K562 (cell line): ENCODE results near the gene PUM2. TPM values are rescaled to one million over a fixed set of nuclear protein-coding genes. Genes with fewer than 3 reads are reported as not detected.

Source experiments
- ATAC-seq: fragments of 200-7000 bp; cut with Tn5 transposase; 3 replicates; pipeline ENCODE4 v1.9.1; 2020; ENCODE audit warnings: moderate library complexity
- BruUV-seq: library from RNA; stranded (reverse); fragments of 400-500 nt; replicated peaks from 2 replicates; lab custom pipeline; 2021; lab: Mats Ljungman, UMichigan
- CTCF ChIA-PET: fragments of 300-600 bp; formaldehyde crosslinking; extraction: SDS; loops from one replicate; lab custom pipeline; 2021; ENCODE audit warnings: low intra/inter-chr PET ratio; lab: Yijun Ruan, JAX
- POLR2A ChIA-PET: fragments of 300-600, 350-650 bp; sonication (Branson Sonifier 250); formaldehyde crosslinking; extraction: SDS; loops from one replicate; lab custom pipeline; 2021; ENCODE audit warnings: antibody characterized with exemption, inconsistent platforms; lab: Yijun Ruan, JAX
- DNase-seq, 4 experiments: peaks; one replicate each; pipeline versions ENCODE4 v3.0.0 to v3.0.0-alpha.2; 2011 to 2018; ENCODE audit warnings: low spot score in 3 of 4, mixed read lengths in 3 of 4; ENCODE audit errors: extremely low read depth in 1 of 4
- FAIRE-seq: peaks from 2 replicates; lab custom pipeline; 2011; peaks lifted over from hg19 to GRCh38; lab: Jason Lieb, UNC
- H2AFZ ChIP-seq: 2 replicates; pipeline ENCODE4 v1.6.0; 2011; ENCODE audit warnings: low read depth, low read length, control low read depth, inconsistent platforms
- H3K27ac ChIP-seq: fragments of 200-600 bp; 3 replicates; pipeline ENCODE4 v1.8.0; 2011; ENCODE audit warnings: low read depth, mild to moderate bottlenecking, control low read depth, inconsistent platforms, low read length, moderate library complexity, mixed read lengths; ENCODE audit errors: extremely low read depth
- H3K27me3 ChIP-seq, 2 experiments: fragments of 300-600 bp in 1 of 2; 2 replicates in 1 of 2; 3 replicates in 1 of 2; pipeline versions ENCODE4 v1.6.0 to v1.8.0; 2011; ENCODE audit warnings: inconsistent platforms in 2 of 2, low read length in 2 of 2, mild to moderate bottlenecking in 1 of 2, mixed read lengths in 1 of 2, moderate library complexity in 1 of 2; ENCODE audit not compliant: control insufficient read depth in 2 of 2, insufficient read depth in 2 of 2
- H3K36me3 ChIP-seq: fragments of 300-600 bp; 3 replicates; pipeline ENCODE4 v1.8.0; 2011; ENCODE audit warnings: mild to moderate bottlenecking, low read length, inconsistent platforms; ENCODE audit not compliant: control insufficient read depth, insufficient read depth
- H3K4me1 ChIP-seq, 2 experiments: fragments of 200-600 bp in 1 of 2; replicated peaks in 1 of 2; 2 replicates in 1 of 2; 3 replicates in 1 of 2; pipeline versions ENCODE4 v1.5.1 to v1.8.0; 2011; ENCODE audit warnings: inconsistent platforms in 2 of 2, low read length in 2 of 2, mild to moderate bottlenecking in 1 of 2, mixed read lengths in 1 of 2, moderate library complexity in 1 of 2; ENCODE audit not compliant: control insufficient read depth in 2 of 2, insufficient read depth in 2 of 2
- H3K4me2 ChIP-seq: 2 replicates; pipeline ENCODE4 v1.6.1; 2011; ENCODE audit warnings: low read length, control low read depth, inconsistent platforms, mixed read lengths; ENCODE audit not compliant: insufficient read depth
- H3K4me3 ChIP-seq: fragments of 200-600 bp; sonication (generic), shearing (Covaris generic); 2 replicates; pipeline ENCODE4 v1.5.1; 2016; ENCODE audit warnings: control low read depth, inconsistent platforms
- H3K79me2 ChIP-seq: fragments of 200-600 bp; 3 replicates; pipeline ENCODE4 v1.8.0; 2011; ENCODE audit warnings: low read length, inconsistent platforms; ENCODE audit not compliant: control insufficient read depth, insufficient read depth
- H3K9ac ChIP-seq, 2 experiments: 2 replicates each; pipeline versions ENCODE4 v1.6.0 to v1.6.1; 2011; ENCODE audit warnings: low read depth in 2 of 2, low read length in 2 of 2, control low read depth in 1 of 2, inconsistent platforms in 1 of 2, mild to moderate bottlenecking in 1 of 2, mixed read lengths in 1 of 2; ENCODE audit not compliant: insufficient read depth in 1 of 2
- H3K9me1 ChIP-seq: one replicate; pipeline ENCODE4 v1.6.0; 2011; ENCODE audit warnings: inconsistent platforms, mild to moderate bottlenecking, low read length, moderate library complexity; ENCODE audit not compliant: control insufficient read depth, insufficient read depth
- H3K9me3 ChIP-seq: replicated peaks from 2 replicates; pipeline ENCODE4 v1.5.1; 2011; ENCODE audit warnings: low read depth, low read length, inconsistent platforms; ENCODE audit not compliant: control insufficient read depth, insufficient read depth
- H4K20me1 ChIP-seq: replicated peaks from 2 replicates; pipeline ENCODE4 v1.6.1; 2011; ENCODE audit warnings: low read length, inconsistent platforms, mixed read lengths; ENCODE audit not compliant: control insufficient read depth, insufficient read depth
- FOXO4 ChIP-seq: fragments of 450-650 bp; formaldehyde crosslinking; IDR thresholded peaks from 2 replicates; pipeline ENCODE4 v1.4.0; 2020; ENCODE audit warnings: mild to moderate bottlenecking, moderate library complexity
- GTF2F1 ChIP-seq: IDR thresholded peaks from 2 replicates; pipeline ENCODE4 v1.6.1; 2011; ENCODE audit warnings: low read depth, low read length, improper control_type of control experiment
- MAFG ChIP-seq: fragments of 450-650 bp; conservative IDR thresholded peaks from 2 replicates; pipeline ENCODE4 v1.6.1; 2016; ENCODE audit warnings: missing genetic modification characterization, missing compliant biosample characterization
- MTA2 ChIP-seq: fragments of 450-650 bp; IDR thresholded peaks from 2 replicates; pipeline ENCODE4 v1.6.1; 2016; ENCODE audit warnings: low read depth
- ZKSCAN1 ChIP-seq: fragments of 150-350 bp; IDR thresholded peaks from 2 replicates; pipeline ENCODE4 v1.6.1; 2016; ENCODE audit warnings: low read depth, low read length
- ZNF24 ChIP-seq: fragments of 450-650 bp; IDR thresholded peaks from 2 replicates; pipeline ENCODE4 v1.6.1; 2016
- ZNF311 ChIP-seq: fragments of 250-450 bp; sonication (Bioruptor Pico); IDR thresholded peaks from 2 replicates; pipeline ENCODE4 v1.4.0; 2020; ENCODE audit warnings: mild to moderate bottlenecking, moderate library complexity
- WGBS: fragments of 100-300 bp; shearing (Covaris generic); methylation state at CpG from one replicate; pipeline ENCODE4 v1.1.6; 2016; ENCODE audit warnings: low coverage, mixed read lengths; ENCODE audit not compliant: insufficient coverage; ENCODE audit errors: missing lambda C conversion rate; 5-methylcytosine and 5-hydroxymethylcytosine counted together
- in situ Hi-C: fragments of 300-500 bp; cut with MboI; formaldehyde crosslinking; loops from 4 replicates; pipeline ENCODE4 v1.15.0; 2018; ENCODE audit warnings: inconsistent platforms, mixed read lengths
- intact Hi-C: fragments of 100-400 bp; cut with micrococcal nuclease; formaldehyde crosslinking; loops from 2 replicates; pipeline ENCODE4 v1.14.2; 2022
- polyA plus RNA-seq, 8 experiments: library from polyadenylated mRNA; depleted of rRNA in 4 of 8; stranded (reverse) in 5 of 8; unstranded in 3 of 8; fragments of >200 nt; fragmentation: Nextera tagmentation in 2 of 8; fragmentation: Illumina TruSeq in 1 of 8; extraction: Ambion mirVana in 2 of 8; extraction: Trizol in 1 of 8; gene quantifications; 2 replicates each; pipeline versions ENCODE4 v1.2.1 to v1.2.3, GENCODE V29; 2011 to 2014; ENCODE audit warnings: inconsistent platforms in 1 of 8, missing spikeins in 1 of 8
- total RNA-seq, 7 experiments: library from RNA; depleted of rRNA in 6 of 7; stranded (reverse); fragments of >200 nt in 6 of 7; fragmentation: Illumina TruSeq in 2 of 7; extraction: Trizol in 2 of 7; gene quantifications; 2 replicates each; pipeline versions ENCODE4 v1.2.1 to v1.2.3, GENCODE V29; 2011 to 2021; ENCODE audit warnings: low replicate concordance in 1 of 7

Gene PUM2
- total and polyA plus RNA-seq, 9 of the 15 experiments (the other 6 are each of a cell fraction or from before 2014, with no cell fraction given): 13.4 to 61.9 (median 28.3) TPM

- H3K27me3 ChIP-seq: no peaks in the 10 kb centered on the region
- no peak overlapping the region for H3K4me3 ChIP-seq
- no peak for FAIRE-seq
- no peak overlapping the region for H3K27ac ChIP-seq
- in situ Hi-C loops: no loop called here
- no peak overlapping the region for H3K9ac ChIP-seq
- no peak for DNase-seq
- H4K20me1 ChIP-seq: no peaks in the 10 kb centered on the region
- H3K4me1 ChIP-seq: no peaks in the 10 kb centered on the region
- intact Hi-C loops: no loop called here
- no peak overlapping the region for H3K4me2 ChIP-seq
- CTCF ChIA-PET: no interaction called here
- 86% methylated on average over 2 of the region's 2 CpGs for WGBS
- H2AFZ ChIP-seq: no peak overlapping the region
- H3K9me3 ChIP-seq: no peaks in the 10 kb centered on the region
- H3K36me3 ChIP-seq: peaks cover 92% of the 10 kb centered on the region
- POLR2A ChIA-PET: interaction anchor here (0.5 to 1.2 kb wide), 4 partner anchors 9 to 296 kb away, joined by 3 to 4 read pairs (median 4); no protein-coding TSS in a partner anchor
- H3K79me2 ChIP-seq: peaks cover 3% of the 10 kb centered on the region; the same call in 1 of the 3 replicates
- H3K9me1 ChIP-seq: no peaks in the 10 kb centered on the region
- TF ChIP-seq FOXO4 (CRISPR knock-in tag) (no peak), MTA2 (no peak), ZNF311 (CRISPR knock-in tag) (no peak)
- ATAC-seq: no peak
- BruUV-seq: no TSS peak
These were observed 68.8 kb downstream of the PUM2 start for GRCh38 chr2:20281876-20282275.

- H3K9ac ChIP-seq: no peak overlapping the region
- peaks cover 4% of the 10 kb centered on the region; the same call in 1 of the 3 replicates for H3K79me2 ChIP-seq
- no TSS peak for BruUV-seq
- ChIA-PET POLR2A (interaction anchor here (1.3 kb wide), 1 partner anchor 9 kb away, joined by 3 read pairs; no protein-coding TSS in a partner anchor), CTCF (no interaction called here)
- DNase-seq (no peak), ATAC-seq (no peak), FAIRE-seq (no peak)
- H3K27me3 ChIP-seq: no peaks in the 10 kb centered on the region
- no peak overlapping the region for H3K27ac ChIP-seq
- no peaks in the 10 kb centered on the region for H3K9me1 ChIP-seq
- in situ Hi-C loops (no loop called here), intact Hi-C loops (no loop called here)
- no peaks in the 10 kb centered on the region for H4K20me1 ChIP-seq
- no peak overlapping the region for H3K4me2 ChIP-seq
- no peaks in the 10 kb centered on the region for H3K9me3 ChIP-seq
- peaks cover 59% of the 10 kb centered on the region; the same call in 2 of the 3 replicates for H3K36me3 ChIP-seq
- no peak overlapping the region for H2AFZ ChIP-seq
- WGBS: 96% methylated on average over 4 of the region's 4 CpGs
- H3K4me3 ChIP-seq: no peak overlapping the region
- H3K4me1 ChIP-seq: no peaks in the 10 kb centered on the region
- TF ChIP-seq GTF2F1 (no peak), ZNF24 (no peak), MAFG (tag) (peak; percentile 67), ZKSCAN1 (no peak)
These were observed 77.6 kb downstream of the PUM2 start for GRCh38 chr2:20273042-20273441.
